Epithelial cell of alveolus of lung (primary cell): ENCODE measurements around the gene ZMYM5. TPM values are rescaled to one million over a fixed set of nuclear protein-coding genes. Genes with fewer than 3 reads are reported as not detected.

Experiments used
- total RNA-seq: library from RNA; depleted of rRNA; stranded (reverse); fragments of >200 nt; gene quantifications from 2 replicates; pipeline ENCODE4 v1.2.1, GENCODE V29; 2015

ZMYM5 gene
- 7.0 and 7.6 TPM in 2 replicates for total RNA-seq

GRCh38 chr13:19863323-19864023 lies at the start of gene ZMYM5:
TSS of gene ZMYM5 (minus strand) at chr13:19863649. CDS start at chr13:19852180, 11,469 bp downstream.

GRCh38 chr13:19782727-19783682 lies 80.4 kb downstream of the ZMYM5 start, which contains the start of gene PSPC1:
TSS of gene PSPC1 (minus strand) at chr13:19782945. CDS start at chr13:19782757, 188 bp downstream.

Other genes with a start within 250 kb of the ZMYM5 start
- 8.9 and 12.6 TPM in 2 replicates for gene MPHOSPH8, start 230.0 kb downstream of the ZMYM5 start, total RNA-seq
- gene PSPC1, start 80.7 kb downstream of the ZMYM5 start, total RNA-seq: 39.1 and 40.7 TPM in 2 replicates
- gene ZMYM2, start 95.1 kb upstream of the ZMYM5 start, total RNA-seq: 26.5 and 53.9 TPM in 2 replicates